Measurements from ENCODE around the gene CFAP74. TPM values are rescaled to one million over a fixed set of nuclear protein-coding genes. Genes with fewer than 3 reads are reported as not detected.

CFAP74 gene
- total and polyA plus RNA-seq, 2 of the 4 experiments (the other 2 are of a cell fraction): not detected

GRCh38 chr1:1926886-1927660 lies 76.5 kb downstream of the CFAP74 start:
- Histone ChIP-seq H2AK9ac (replicated peaks; ENCODE audit: low read depth, low read length, poor library complexity) (no peak overlapping the region), H4K8ac (ENCODE audit: low read depth in 2 of 2, low read length in 2 of 2) (no peak overlapping the region), H2BK20ac (ENCODE audit: low read depth, low read length) (no peak overlapping the region), H2AK5ac (ENCODE audit: low read depth, low read length) (no peak overlapping the region), H3K14ac (replicated peaks; ENCODE audit: low read depth, low read length) (no peak overlapping the region), H3K18ac (ENCODE audit: low read depth, low read length) (no peak overlapping the region), H2BK15ac (ENCODE audit: low read depth, low read length) (no peak overlapping the region), H4K91ac (ENCODE audit: insufficient read depth, low read depth, low read length) (no peak overlapping the region), H3K4me2 (ENCODE audit: low read depth, low read length) (no peak overlapping the region), H2BK120ac (ENCODE audit: low read depth, low read length) (no peak overlapping the region), H4K20me1 (ENCODE audit: insufficient read depth, low read length) (no peaks in the 10 kb centered on the region), H4K5ac (ENCODE audit: low read depth, low read length) (no peak overlapping the region), H3K4me3 (ENCODE audit: insufficient read depth, low read depth, low read length) (no peak overlapping the region), H3K9me3 (ENCODE audit: control insufficient read depth, insufficient read depth, low read length) (no peaks in the 10 kb centered on the region), H3K9ac (ENCODE audit: low read depth, low read length) (no peak overlapping the region), H2BK5ac (ENCODE audit: low read depth, low read length, poor library complexity, severe bottlenecking) (no peak overlapping the region), H3K27me3 (ENCODE audit: control insufficient read depth, insufficient read depth, low read length) (peaks cover 5% of the 10 kb centered on the region; the same call in 1 of the 2 replicates), H3K79me1 (ENCODE audit: low read depth in 1 of 2, low read length in 2 of 2) (no peaks in the 10 kb centered on the region), H3K4ac (ENCODE audit: low read depth, low read length) (no peak overlapping the region), H3K4me1 (ENCODE audit: control insufficient read depth, insufficient read depth, low read length) (no peaks in the 10 kb centered on the region), H3K27ac (ENCODE audit: insufficient read depth, low read length) (no peak overlapping the region), H3K36me3 (ENCODE audit: control insufficient read depth, insufficient read depth, low read length) (no peaks in the 10 kb centered on the region), H3K56ac (ENCODE audit: extremely low read depth, insufficient read depth, low read length) (no peak overlapping the region), H3K9me1 (ENCODE audit: insufficient read depth, low read length) (no peaks in the 10 kb centered on the region), H2AFZ (replicated peaks; ENCODE audit: low read length, poor library complexity) (no peak overlapping the region), H3K23ac (ENCODE audit: low read depth, low read length) (no peak overlapping the region)
- CTCF ChIA-PET: no interaction called here
- BruUV-seq (replicated peaks): no TSS peak
- TF ChIP-seq MAFK (IDR thresholded peaks at IDR 0.05; ENCODE audit: low read depth, low read length) (no peak), SMC3 (IDR thresholded peaks at IDR 0.05; ENCODE audit: low read depth, low read length) (no peak), RAD21 (IDR thresholded peaks at IDR 0.05; ENCODE audit: low read length) (no peak)
- no peak for DNase-seq
- dilution Hi-C loops (cut with HindIII; ENCODE audit: low sequenced_read_pairs, unreplicated experiment) (no loop called here), intact Hi-C loops (cut with micrococcal nuclease) (no loop called here), in situ Hi-C loops (cut with MboI; ENCODE audit: low sequenced_read_pairs) (no loop called here)
- WGBS, 2 experiments (ENCODE audit: extremely low coverage in 2 of 2, insufficient read length in 1 of 2): 71% methylated on average over 11 of the region's 21 CpGs; no CpG with 5 or more reads in 1 of the 2 experiments
- no peak for ATAC-seq (ENCODE audit: low read depth)
- POLR2A ChIA-PET (ENCODE audit: unreplicated experiment): no interaction called here
